Thyroid gland (tissue), 4 donors: ENCODE measurements around the gene DOP1B.

Experiments
- CTCF ChIP-seq, 6 experiments: fragments of 200-600 bp in 3 of 6; fragments of 450-650 bp in 3 of 6; sonication (generic) in 3 of 6; IDR thresholded peaks; one replicate each; pipeline ENCODE4 v1.5.1; 2016 to 2019; ENCODE audit warnings: antibody characterized with exemption in 6 of 6, mild to moderate bottlenecking in 2 of 6, inconsistent platforms in 1 of 6, moderate library complexity in 1 of 6
- POLR2A ChIP-seq, 2 donors: fragments of 450-650 bp; IDR thresholded peaks; one replicate each; pipeline ENCODE4 v1.6.1; 2017; ENCODE audit warnings: antibody characterized with exemption in 2 of 2, mild to moderate bottlenecking in 2 of 2, moderate library complexity in 1 of 2

- TF ChIP-seq CTCF (IDR thresholded peaks at IDR 0.05) (no peak), POLR2A (IDR thresholded peaks at IDR 0.05) (no peak)
These were observed 13.0 kb downstream of the DOP1B start for GRCh38 chr21:36169470-36170128.
